Common myeloid progenitor, CD34-positive (primary cell): ENCODE measurements around the gene EPHX1.

Experiments used
- CTCF ChIA-PET: fragments of 350-600 bp; sonication (Branson Sonifier 250); formaldehyde crosslinking; loops from one replicate; lab custom pipeline; 2021; ENCODE audit warnings: antibody characterized with exemption; lab: Charles Lee
- POLR2A ChIA-PET: fragments of 350-600 bp; sonication (Branson Sonifier 250); formaldehyde crosslinking; loops from one replicate; lab custom pipeline; 2021; ENCODE audit warnings: antibody characterized with exemption; lab: Charles Lee
- DNase-seq, 3 donors: peaks; one replicate each; pipeline versions ENCODE4 v3.0.0 to v3.0.0-alpha.2; 2013
- H3K27ac ChIP-seq, 2 experiments: 1 replicate in 1 of 2; 2 replicates in 1 of 2; pipeline ENCODE4 v1.7.0; 2013; ENCODE audit warnings: inconsistent platforms in 2 of 2, low read length in 2 of 2, mild to moderate bottlenecking in 2 of 2, low read depth in 1 of 2, moderate library complexity in 1 of 2; ENCODE audit not compliant: severe bottlenecking in 2 of 2, insufficient read depth in 1 of 2, poor library complexity in 1 of 2
- H3K27me3 ChIP-seq, 5 experiments: replicated peaks in 2 of 5; 1 replicate in 3 of 5; 2 replicates in 2 of 5; pipeline versions ENCODE4 v1.6.1 to v1.7.0; 2013; ENCODE audit warnings: low read length in 4 of 5, mild to moderate bottlenecking in 2 of 5, moderate library complexity in 2 of 5, inconsistent platforms in 1 of 5; ENCODE audit not compliant: insufficient read depth in 5 of 5, control insufficient read depth in 4 of 5
- H3K36me3 ChIP-seq, 4 experiments: 1 replicate in 2 of 4; 2 replicates in 2 of 4; pipeline versions ENCODE4 v1.6.1 to v1.7.0; 2013; ENCODE audit warnings: low read length in 3 of 4, control low read depth in 1 of 4, mild to moderate bottlenecking in 1 of 4; ENCODE audit not compliant: control insufficient read depth in 4 of 4, insufficient read depth in 4 of 4
- H3K4me1 ChIP-seq, 4 experiments: 1 replicate in 3 of 4; 2 replicates in 1 of 4; pipeline versions ENCODE4 v1.6.1 to v1.7.1; 2013; ENCODE audit warnings: low read length in 3 of 4, mild to moderate bottlenecking in 3 of 4, control low read depth in 1 of 4, inconsistent platforms in 1 of 4, moderate library complexity in 1 of 4; ENCODE audit not compliant: control insufficient read depth in 4 of 4, insufficient read depth in 4 of 4; ENCODE audit errors: control extremely low read depth in 1 of 4
- H3K4me3 ChIP-seq, 7 experiments: 1 replicate in 4 of 7; 2 replicates in 3 of 7; pipeline versions ENCODE4 v1.5.1 to v1.7.0; 2013; ENCODE audit warnings: mild to moderate bottlenecking in 7 of 7, low read length in 6 of 7, moderate library complexity in 6 of 7, inconsistent platforms in 2 of 7, low read depth in 2 of 7, control low read depth in 1 of 7; ENCODE audit not compliant: insufficient read depth in 4 of 7, control insufficient read depth in 1 of 7; ENCODE audit errors: extremely low read depth in 1 of 7
- H3K9me3 ChIP-seq, 5 experiments: 1 replicate in 4 of 5; 2 replicates in 1 of 5; pipeline versions ENCODE4 v1.6.1 to v1.7.1; 2013; ENCODE audit warnings: low read length in 4 of 5, mild to moderate bottlenecking in 2 of 5, inconsistent platforms in 1 of 5, low read depth in 1 of 5, moderate library complexity in 1 of 5; ENCODE audit not compliant: control insufficient read depth in 4 of 5, insufficient read depth in 2 of 5; ENCODE audit errors: control extremely low read depth in 1 of 5
- WGBS: methylation state at CpG from one replicate; pipeline ENCODE4 v1.1.5; 2013; ENCODE audit not compliant: insufficient coverage; 5-methylcytosine and 5-hydroxymethylcytosine counted together

EPHX1 gene

GRCh38 chr1:225889743-225890142, 79.8 kb downstream of the EPHX1 start:
- CTCF ChIA-PET, result interaction anchor here (0.9 to 2.5 kb wide), 8 partner anchors 9 to 443 kb away, joined by 3 to 8 read pairs (median 3); no protein-coding TSS in a partner anchor
- 98% methylated on average over 5 of the region's 5 CpGs for WGBS
- no peak for DNase-seq
- Histone ChIP-seq H3K9me3 (no peaks in the 10 kb centered on the region), H3K4me3 (no peak overlapping the region), H3K4me1 (no peaks in the 10 kb centered on the region), H3K27ac (no peak overlapping the region), H3K36me3 (no peaks in the 10 kb centered on the region), H3K27me3 (peaks cover 0 to 3% (median 2%) of the 10 kb centered on the region in 5 experiments)
- POLR2A ChIA-PET, result no interaction called here

- H3K4me3 ChIP-seq, result no peak overlapping the region
- H3K9me3 ChIP-seq, result no peaks in the 10 kb centered on the region
- no peak overlapping the region for H3K27ac ChIP-seq
- WGBS, result 93% methylated on average over 6 of the region's 6 CpGs
- no peaks in the 10 kb centered on the region for H3K36me3 ChIP-seq
- CTCF ChIA-PET, result interaction anchor here (1.3 to 2.5 kb wide), 4 partner anchors 10 to 72 kb away, joined by 3 to 5 read pairs (median 3); no protein-coding TSS in a partner anchor
- POLR2A ChIA-PET, result no interaction called here
- no peak for DNase-seq
- peaks cover 0 to 3% (median 2%) of the 10 kb centered on the region in 5 experiments for H3K27me3 ChIP-seq
- no peaks in the 10 kb centered on the region for H3K4me1 ChIP-seq
Observed at GRCh38 chr1:225890346-225891228, 80.7 kb downstream of the EPHX1 start.

GRCh38 chr1:225891229-225891972, 81.5 kb downstream of the EPHX1 start:
- POLR2A ChIA-PET, result no interaction called here
- CTCF ChIA-PET, result interaction anchor here (1.3 to 2.5 kb wide), 3 partner anchors 9 to 71 kb away, joined by 3 to 5 read pairs (median 3); partner anchors contain the start of gene TMEM63A

GRCh38 chr1:225892307-225892706, 82.4 kb downstream of the EPHX1 start:
- Histone ChIP-seq H3K9me3 (no peaks in the 10 kb centered on the region), H3K4me3 (no peak overlapping the region), H3K27ac (no peak overlapping the region), H3K36me3 (no peaks in the 10 kb centered on the region), H3K4me1 (peaks cover 0 to 8% (median 6%) of the 10 kb centered on the region in 4 experiments), H3K27me3 (no peaks in the 10 kb centered on the region)
- POLR2A ChIA-PET, result no interaction called here
- CTCF ChIA-PET, result interaction anchor here (1.6 to 2.5 kb wide), 2 partner anchors 10 to 11 kb away, joined by 3 to 5 read pairs; partner anchors contain the start of gene TMEM63A
- 94% methylated on average over 5 of the region's 6 CpGs for WGBS
- DNase-seq, result no peak

More at GRCh38 chr1:225891229-225891972, 81.5 kb downstream of the EPHX1 start:
- WGBS, result over 99% methylated on average over 12 of the region's 14 CpGs
- Histone ChIP-seq H3K4me1 (no peaks in the 10 kb centered on the region), H3K27me3 (peaks cover 0 to 3% (median 1%) of the 10 kb centered on the region in 5 experiments), H3K9me3 (no peaks in the 10 kb centered on the region), H3K27ac (no peak overlapping the region), H3K36me3 (no peaks in the 10 kb centered on the region), H3K4me3 (no peak overlapping the region)
- DNase-seq, result no peak
